A673 (cell line): Measurements from ENCODE around the gene ARHGAP45. TPM values are rescaled to one million over a fixed set of nuclear protein-coding genes. Genes with fewer than 3 reads are reported as not detected.

ENCODE experiments used
- BruUV-seq: library from RNA; stranded (reverse); fragments of 400-500 nt; replicated peaks from 2 replicates; lab custom pipeline; 2021; lab: Mats Ljungman, UMichigan
- CTCF ChIA-PET: fragments of 300-600 bp; sonication (Branson Sonifier 250); formaldehyde crosslinking; loops from one replicate; lab custom pipeline; 2022; ENCODE audit warnings: antibody characterized with exemption; lab: Charles Lee
- POLR2A ChIA-PET: fragments of 300-600 bp; sonication (Branson Sonifier 250); formaldehyde crosslinking; loops from one replicate; lab custom pipeline; 2022; ENCODE audit warnings: antibody characterized with exemption; ENCODE audit not compliant: low non-redundant PET; lab: Charles Lee
- DNase-seq: peaks from one replicate; pipeline ENCODE4 v3.0.0-alpha.2; 2015; ENCODE audit warnings: low spot score
- H3K27ac ChIP-seq: fragments of 200-600 bp; sonication (generic); 2 replicates; pipeline ENCODE4 v1.5.1; 2016; ENCODE audit warnings: mixed run types, low read depth, mild to moderate bottlenecking, mixed read lengths, antibody characterized with exemption, low read length; ENCODE audit not compliant: poor library complexity, severe bottlenecking
- H3K27me3 ChIP-seq: fragments of 200-600 bp; sonication (generic); replicated peaks from 2 replicates; pipeline ENCODE4 v1.6.1; 2017; ENCODE audit warnings: mixed run types, low read depth, mild to moderate bottlenecking, mixed read lengths, antibody characterized with exemption, low read length; ENCODE audit not compliant: insufficient read depth, poor library complexity
- H3K36me3 ChIP-seq: fragments of 200-600 bp; sonication (generic); 2 replicates; pipeline ENCODE4 v1.6.1; 2016; ENCODE audit warnings: mixed run types, mild to moderate bottlenecking, mixed read lengths, antibody characterized with exemption, low read length; ENCODE audit not compliant: insufficient read depth, poor library complexity, severe bottlenecking
- H3K4me1 ChIP-seq: fragments of 200-600 bp; sonication (generic); 2 replicates; pipeline ENCODE4 v1.6.1; 2017; ENCODE audit warnings: mixed run types, mild to moderate bottlenecking, mixed read lengths, antibody characterized with exemption, low read length; ENCODE audit not compliant: insufficient read depth, poor library complexity, severe bottlenecking
- H3K4me3 ChIP-seq: fragments of 200-600 bp; sonication (generic); 2 replicates; pipeline ENCODE4 v1.5.1; 2016; ENCODE audit warnings: low read depth, mixed run types, mild to moderate bottlenecking, mixed read lengths, low read length; ENCODE audit not compliant: poor library complexity, severe bottlenecking
- H3K9me3 ChIP-seq: fragments of 200-600 bp; sonication (generic); 2 replicates; pipeline ENCODE4 v1.6.1; 2016; ENCODE audit warnings: mixed run types, low read depth, mild to moderate bottlenecking, mixed read lengths, antibody characterized with exemption, low read length; ENCODE audit not compliant: poor library complexity, severe bottlenecking
- CTCF ChIP-seq: fragments of 300-800, 200-600 bp; sonication (generic); conservative IDR thresholded peaks from 2 replicates; pipeline ENCODE4 v1.5.1; 2017; ENCODE audit warnings: low read depth, mild to moderate bottlenecking, antibody characterized with exemption, low read length, moderate library complexity, mixed read lengths
- EZH2 ChIP-seq: fragments of 200-600 bp; sonication (generic); IDR thresholded peaks from 2 replicates; pipeline ENCODE4 v1.6.1; 2017; ENCODE audit warnings: borderline replicate concordance, low read depth, mild to moderate bottlenecking, mixed read lengths, antibody characterized with exemption, low read length; ENCODE audit not compliant: poor library complexity, severe bottlenecking
- intact Hi-C: fragments of 100-400 bp; cut with micrococcal nuclease; formaldehyde crosslinking; loops from one replicate; pipeline ENCODE4 v1.10.0; 2022; ENCODE audit not compliant: unreplicated experiment
- total RNA-seq: library from RNA; stranded (reverse); gene quantifications from 2 replicates; pipeline ENCODE4 v1.2.3, GENCODE V29; 2021

ARHGAP45 gene
- total RNA-seq, 1 experiment from 2014 or later: 3.2 TPM

- CTCF ChIA-PET: no interaction called here
- peak overlapping the region; percentile 87 for H3K27ac ChIP-seq
- peak overlapping the region; percentile 99 for H3K4me3 ChIP-seq
- DNase-seq: no peak
- POLR2A ChIA-PET: no interaction called here
- intact Hi-C loops: no loop called here
- no peak for TF ChIP-seq EZH2
- peaks cover 13% of the 10 kb centered on the region for H3K4me1 ChIP-seq
- peaks cover 2% of the 10 kb centered on the region for H3K9me3 ChIP-seq
- BruUV-seq: no TSS peak
- H3K27me3 ChIP-seq: no peaks in the 10 kb centered on the region
- peaks cover 31% of the 10 kb centered on the region for H3K36me3 ChIP-seq
Observed at GRCh38 chr19:1094655-1094977, 27.6 kb downstream of the ARHGAP45 start.

- Histone ChIP-seq H3K9me3 (peaks cover 6% of the 10 kb centered on the region), H3K36me3 (peaks cover 29% of the 10 kb centered on the region), H3K4me3 (peak within 1 kb of the TSS; percentile 99), H3K27me3 (no peaks in the 10 kb centered on the region), H3K4me1 (peaks cover 13% of the 10 kb centered on the region), H3K27ac (peak within 1 kb of the TSS; percentile 87)
- TF ChIP-seq EZH2: no peak
- no peak for TF ChIP-seq CTCF
- BruUV-seq: no TSS peak
- peak; percentile 99 for DNase-seq
- CTCF ChIA-PET: no interaction called here
- POLR2A ChIA-PET: no interaction called here
- intact Hi-C loops: no loop called here
Observed at GRCh38 chr19:1094978-1095701, 28.2 kb downstream of the ARHGAP45 start, which contains the start of gene POLR2E. TSS of gene POLR2E (minus strand) at chr19:1095375. CDS start at chr19:1095315, 60 bp downstream.

- intact Hi-C loops: no loop called here
- CTCF ChIA-PET: no interaction called here
- Histone ChIP-seq H3K27me3 (no peaks in the 10 kb centered on the region), H3K36me3 (peaks cover 10% of the 10 kb centered on the region), H3K4me3 (no peak overlapping the region), H3K4me1 (peaks cover 27% of the 10 kb centered on the region), H3K27ac (no peak overlapping the region), H3K9me3 (peaks cover 6% of the 10 kb centered on the region)
- no TSS peak for BruUV-seq
- POLR2A ChIA-PET: interaction anchor here (0.6 kb wide), 1 partner anchor 8 kb away, joined by 3 read pairs; no protein-coding TSS in a partner anchor
- TF ChIP-seq EZH2 (no peak), CTCF (no peak)
- DNase-seq: no peak
Observed at GRCh38 chr19:1097810-1098176, 30.8 kb downstream of the ARHGAP45 start.
